ENCODE data around the gene JPH3.

Gene JPH3

DNA sequence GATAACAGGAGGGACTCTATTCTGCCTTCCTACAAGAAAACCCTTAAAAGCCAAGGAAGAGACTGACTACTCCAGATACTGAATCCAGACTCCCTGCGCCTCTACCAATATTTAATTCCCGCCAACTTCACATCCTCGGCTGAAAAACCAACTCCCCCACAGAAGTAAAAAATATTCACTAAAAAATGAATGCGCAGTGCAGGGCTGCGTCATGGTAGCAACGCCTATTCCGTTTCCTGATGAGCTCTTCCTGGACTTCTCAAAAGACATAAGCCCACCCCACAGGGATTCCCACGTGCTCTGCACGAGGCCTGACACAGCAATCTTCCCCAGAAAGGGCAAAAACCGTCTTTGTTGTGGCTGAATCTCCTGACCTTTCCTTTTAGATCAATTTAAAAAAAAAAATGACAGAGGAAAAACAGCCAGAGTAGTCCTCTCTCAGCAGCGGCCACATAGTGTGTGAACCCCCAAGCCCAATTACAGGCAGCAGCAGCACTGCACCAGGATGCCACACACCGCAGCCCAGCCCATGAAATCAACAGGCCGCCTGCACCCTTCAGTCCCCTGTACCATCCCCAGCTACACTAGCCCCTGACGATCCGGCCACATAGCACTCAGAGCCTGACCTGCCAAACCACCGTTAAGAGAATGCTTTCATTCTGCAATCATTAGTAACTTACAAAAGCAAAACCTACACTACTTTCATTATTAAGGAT is 139.6 kb downstream of the JPH3 start:
- no peak for DNase-seq (ENCODE audit: low read depth)

DNA sequence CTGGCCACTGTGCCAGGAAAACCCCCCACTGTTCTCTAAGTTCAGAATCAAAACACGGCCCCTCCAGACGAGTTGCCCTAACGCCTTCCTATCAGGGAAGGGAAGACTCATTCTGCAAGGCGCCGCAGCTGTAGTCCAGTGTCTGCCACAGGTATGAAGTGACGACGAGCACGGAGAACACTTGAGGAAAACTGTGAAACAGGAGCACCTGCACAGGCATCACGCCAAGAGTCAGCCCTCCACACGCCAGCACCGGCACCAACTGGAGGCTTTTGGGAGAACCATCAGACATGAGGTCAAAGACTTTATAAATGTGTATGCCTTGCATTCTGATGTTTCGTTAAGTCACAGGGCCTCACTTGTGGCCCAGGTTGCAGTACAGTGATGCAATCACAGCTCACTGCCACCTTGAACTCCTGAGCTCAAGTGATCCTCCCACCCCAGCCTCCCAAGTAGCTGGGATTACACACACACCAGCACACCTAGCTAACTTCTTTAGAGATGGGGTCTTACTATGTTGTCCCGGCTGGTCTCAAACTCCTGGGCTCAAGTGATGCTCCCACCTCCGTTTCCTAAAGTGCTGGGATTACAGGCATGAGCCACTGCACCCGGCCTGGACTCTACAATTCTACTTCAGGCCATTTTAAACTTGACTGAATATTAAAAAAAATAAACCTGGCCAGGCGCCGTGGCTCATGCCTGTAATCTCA is 140.6 kb downstream of the JPH3 start:
- no peak for DNase-seq (ENCODE audit: low read depth)

DNA sequence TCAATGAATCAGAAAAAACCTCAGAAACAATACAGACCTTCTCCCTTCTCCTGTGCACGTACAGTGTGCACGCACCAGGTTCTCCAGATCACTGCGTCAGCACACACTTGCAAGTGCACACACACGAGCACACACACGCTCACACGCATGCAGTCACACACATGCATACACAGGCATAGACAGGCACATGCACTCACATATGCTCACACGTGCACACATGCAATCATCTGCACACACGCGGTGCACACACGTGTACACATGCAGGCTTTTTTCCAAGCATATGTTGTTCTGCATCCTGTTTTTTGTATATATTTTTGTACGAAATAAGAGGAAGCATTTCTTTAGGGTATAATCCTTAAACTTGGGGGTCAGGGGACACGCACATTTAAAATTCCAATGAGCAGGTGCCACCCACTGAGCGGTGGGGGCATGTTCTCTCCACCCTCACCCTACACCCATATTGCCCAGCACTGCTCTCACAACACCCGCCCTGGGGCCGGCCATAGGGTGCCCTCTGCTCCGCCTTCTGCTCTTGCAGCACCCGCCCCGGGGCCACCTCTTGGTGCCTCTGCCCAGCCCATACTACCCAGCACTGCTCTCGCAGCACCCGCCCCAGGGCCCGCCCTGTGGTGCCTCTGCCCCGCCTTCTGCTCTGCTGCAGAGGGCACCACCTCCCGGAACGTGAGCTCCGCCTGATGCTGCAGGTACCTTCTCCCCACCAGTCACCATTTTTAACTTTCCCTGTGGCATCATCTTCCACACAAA is 142.6 kb downstream of the JPH3 start:
- no peak for DNase-seq (ENCODE audit: low read depth)

DNA sequence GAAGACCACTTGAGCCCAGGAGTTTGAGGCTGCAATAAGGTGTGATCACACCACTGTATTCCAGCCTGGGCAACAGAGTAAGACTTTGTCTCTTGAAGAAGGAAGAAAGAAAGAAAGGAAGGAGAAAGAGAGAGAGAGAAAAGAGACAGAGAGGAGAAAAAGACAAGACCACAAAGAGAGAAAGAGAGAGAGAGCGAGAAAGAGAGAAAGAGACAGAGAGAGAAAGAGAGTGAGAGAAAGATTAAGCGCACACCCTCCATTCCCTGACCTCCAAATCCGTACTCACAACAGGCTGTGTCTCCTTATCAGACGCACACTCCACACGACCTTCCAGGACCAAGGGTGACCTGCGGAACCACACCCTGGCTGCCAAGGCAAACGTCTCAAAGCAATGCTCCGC is 143.9 kb downstream of the JPH3 start:
- DNase-seq (ENCODE audit: low read depth), result no peak

Data from activated T-helper 9 cell treated with anti-CD3 and anti-CD28 coated beads, Interleukin-2, amount 50 U/mL, for 16 hours (primary cell).